IMR-90 (cell line): ENCODE data around the gene BLOC1S2.

Source experiments
- MAFK ChIP-seq: IDR thresholded peaks from 2 replicates; pipeline ENCODE4 v1.6.1; 2012; ENCODE audit warnings: low read depth, low read length, improper control_type of control experiment
- NFE2L2 ChIP-seq: fragments of 150-350 bp; IDR thresholded peaks from 2 replicates; pipeline ENCODE4 v1.6.1; 2016; ENCODE audit warnings: low read depth, mild to moderate bottlenecking, low read length

- TF ChIP-seq NFE2L2 (no peak), MAFK (no peak)
These were observed 37.7 kb downstream of the BLOC1S2 start for GRCh38 chr10:100248820-100249219.
